Measurements from ENCODE around the gene BAD. TPM values are rescaled to one million over a fixed set of nuclear protein-coding genes. Genes with fewer than 3 reads are reported as not detected.

The BAD gene
- total RNA-seq, 2 donors from 2014 or later: 39.2 to 83.8 TPM

GRCh38 chr11:64226507-64227051 is 57.9 kb downstream of the BAD start:
- DNase-seq (ENCODE audit: low spot score): no peak
- TF ChIP-seq CTCF (IDR thresholded peaks at IDR 0.05): no peak
- H3K36me3 ChIP-seq: no peaks in the 10 kb centered on the region
- no peak for ATAC-seq (ENCODE audit: insufficient number of reproducible peaks, low FRiP score, low read depth)
- peaks cover 18 to 53% of the 10 kb centered on the region in 2 donors for H3K4me1 ChIP-seq (ENCODE audit: control insufficient read depth in 1 of 2, low read depth in 2 of 2)
- H3K9me3 ChIP-seq: no peaks in the 10 kb centered on the region
- peak overlapping the region; percentile 93 for H3K27ac ChIP-seq
- H3K4me3 ChIP-seq: peak overlapping the region; percentile 96
- no peaks in the 10 kb centered on the region for H3K27me3 ChIP-seq (replicated peaks; ENCODE audit: insufficient read depth)

- no peak for TF ChIP-seq CTCF (IDR thresholded peaks at IDR 0.05)
- H3K4me3 ChIP-seq: peak within 1 kb of the TSS; percentile 96
- H3K9me3 ChIP-seq: no peaks in the 10 kb centered on the region
- peaks cover 13 to 46% of the 10 kb centered on the region in 2 donors for H3K4me1 ChIP-seq (ENCODE audit: control insufficient read depth in 1 of 2, low read depth in 2 of 2)
- ATAC-seq (ENCODE audit: insufficient number of reproducible peaks, low FRiP score, low read depth) (peak; percentile 36), DNase-seq (ENCODE audit: low spot score) (no peak)
- no peaks in the 10 kb centered on the region for H3K36me3 ChIP-seq
- H3K27me3 ChIP-seq (replicated peaks; ENCODE audit: insufficient read depth): no peaks in the 10 kb centered on the region
- H3K27ac ChIP-seq: peak within 1 kb of the TSS; percentile 93
These were observed 58.6 kb downstream of the BAD start, which contains the start of the genes NUDT22 and TRPT1 for GRCh38 chr11:64225608-64226506. Gene NUDT22 (plus strand): TSS chr11:64226274. CDS start chr11:64226653, 379 bp downstream. Gene TRPT1 (minus strand): TSS chr11:64226186. CDS start chr11:64225860, 326 bp downstream.

GRCh38 chr11:64224891-64225607 is 59.4 kb downstream of the BAD start:
- H3K27ac ChIP-seq: peak overlapping the region; percentile 93
- DNase-seq (ENCODE audit: low spot score) (no peak), ATAC-seq (ENCODE audit: insufficient number of reproducible peaks, low FRiP score, low read depth) (no peak)
- no peak for TF ChIP-seq CTCF (IDR thresholded peaks at IDR 0.05)
- no peaks in the 10 kb centered on the region for H3K36me3 ChIP-seq
- peaks cover 12 to 45% of the 10 kb centered on the region in 2 donors for H3K4me1 ChIP-seq (ENCODE audit: control insufficient read depth in 1 of 2, low read depth in 2 of 2)
- H3K4me3 ChIP-seq: peak overlapping the region; percentile 96
- no peaks in the 10 kb centered on the region for H3K27me3 ChIP-seq (replicated peaks; ENCODE audit: insufficient read depth)
- no peaks in the 10 kb centered on the region for H3K9me3 ChIP-seq

GRCh38 chr11:64224151-64224890 is 60.1 kb downstream of the BAD start:
- no peak overlapping the region for H3K4me3 ChIP-seq

More at GRCh38 chr11:64224151-64224890, 60.1 kb downstream of the BAD start:
- Histone ChIP-seq H3K4me1 (ENCODE audit: control insufficient read depth in 1 of 2, low read depth in 2 of 2) (peaks cover 5 to 38% of the 10 kb centered on the region in 2 donors), H3K27me3 (replicated peaks; ENCODE audit: insufficient read depth) (no peaks in the 10 kb centered on the region), H3K36me3 (peaks cover 3% of the 10 kb centered on the region), H3K9me3 (no peaks in the 10 kb centered on the region), H3K27ac (no peak overlapping the region)
- DNase-seq (ENCODE audit: low spot score) (no peak), ATAC-seq (ENCODE audit: insufficient number of reproducible peaks, low FRiP score, low read depth) (no peak)
- TF ChIP-seq CTCF (IDR thresholded peaks at IDR 0.05): no peak
